ENCODE results near the gene SYCN. TPM values are rescaled to one million over a fixed set of nuclear protein-coding genes. Genes with fewer than 3 reads are reported as not detected.
A peak's percentile ranks its signal among the peaks of the same experiment; 100 is the strongest.

The SYCN gene
- total RNA-seq, 4 donors from 2014 or later: 1.3 to 6.0 TPM; not detected in 2

GRCh38 chr19:39178296-39179006 is 25.6 kb downstream of the SYCN start:
- no peak for DNase-seq (ENCODE audit: low spot score in 2 of 2)
- Histone ChIP-seq H3K4me1 (peaks cover 0 to 22% (median 0%) of the 10 kb centered on the region in 4 donors), H3K4me3 (no peak overlapping the region), H3K9me3 (no peaks in the 10 kb centered on the region), H3K27me3 (no peaks in the 10 kb centered on the region), H3K27ac (peak overlapping the region in 1 of 4 donors; percentile 58), H3K36me3 (peaks cover 2 to 87% (median 10%) of the 10 kb centered on the region in 3 donors)
- no peak for TF ChIP-seq POLR2A (IDR thresholded peaks at IDR 0.05)
- TF ChIP-seq CTCF (IDR thresholded peaks at IDR 0.05): no peak
- no peak for TF ChIP-seq EP300 (IDR thresholded peaks at IDR 0.05)
- WGBS, 2 donors: 83% methylated on average over 25 to 29 of the region's 30 CpGs

- Histone ChIP-seq H3K27ac (no peak overlapping the region), H3K27me3 (no peaks in the 10 kb centered on the region), H3K9me3 (no peaks in the 10 kb centered on the region), H3K36me3 (peaks cover 2 to 94% (median 10%) of the 10 kb centered on the region in 3 donors), H3K4me1 (peaks cover 0 to 22% (median 0%) of the 10 kb centered on the region in 4 donors), H3K4me3 (no peak overlapping the region)
- DNase-seq (ENCODE audit: low spot score in 2 of 2): no peak
- no peak for TF ChIP-seq CTCF (IDR thresholded peaks at IDR 0.05)
- no peak for TF ChIP-seq EP300 (IDR thresholded peaks at IDR 0.05)
- TF ChIP-seq POLR2A (IDR thresholded peaks at IDR 0.05): no peak
- WGBS, 2 donors: 92 to 94% methylated on average over 9 to 11 of the region's 11 CpGs
Observed at GRCh38 chr19:39177736-39178135, 26.3 kb downstream of the SYCN start.

- no peaks in the 10 kb centered on the region for H3K9me3 ChIP-seq
- no peak for DNase-seq (ENCODE audit: low spot score in 2 of 2)
- H3K4me1 ChIP-seq: peaks cover 0 to 22% (median 0%) of the 10 kb centered on the region in 4 donors
- no peak overlapping the region for H3K4me3 ChIP-seq
- no peak overlapping the region for H3K27ac ChIP-seq
- peaks cover 2 to 99% (median 10%) of the 10 kb centered on the region in 3 donors for H3K36me3 ChIP-seq
- H3K27me3 ChIP-seq: no peaks in the 10 kb centered on the region
- WGBS, 2 donors: 85 to 96% methylated on average over 9 of the region's 10 CpGs
- no peak for TF ChIP-seq EP300 (IDR thresholded peaks at IDR 0.05)
Observed at GRCh38 chr19:39177110-39177699, 26.9 kb downstream of the SYCN start.

- Histone ChIP-seq H3K4me3 (no peak overlapping the region), H3K27ac (no peak overlapping the region), H3K9me3 (no peaks in the 10 kb centered on the region), H3K36me3 (peaks cover 2 to 100% (median 10%) of the 10 kb centered on the region in 3 donors), H3K4me1 (peaks cover 0 to 26% (median 0%) of the 10 kb centered on the region in 4 donors), H3K27me3 (no peaks in the 10 kb centered on the region)
- TF ChIP-seq POLR2A (IDR thresholded peaks at IDR 0.05): no peak
- no peak for TF ChIP-seq EP300 (IDR thresholded peaks at IDR 0.05)
- no peak for TF ChIP-seq CTCF (IDR thresholded peaks at IDR 0.05)
- DNase-seq (ENCODE audit: low spot score in 2 of 2): no peak
- WGBS, 2 donors: 86 to 88% methylated on average over 4 to 7 of the region's 7 CpGs
Observed at GRCh38 chr19:39175564-39175963, 28.5 kb downstream of the SYCN start.

GRCh38 chr19:39174558-39175544 is 29.2 kb downstream of the SYCN start:
- WGBS, 2 donors: 86 to 87% methylated on average over 33 to 43 of the region's 43 CpGs

More at GRCh38 chr19:39174558-39175544, 29.2 kb downstream of the SYCN start:
- Histone ChIP-seq H3K9me3 (no peaks in the 10 kb centered on the region), H3K36me3 (peaks cover 2 to 100% (median 10%) of the 10 kb centered on the region in 3 donors), H3K27me3 (no peaks in the 10 kb centered on the region), H3K4me3 (no peak overlapping the region), H3K4me1 (peaks cover 0 to 29% (median 0%) of the 10 kb centered on the region in 4 donors), H3K27ac (no peak overlapping the region)
- DNase-seq (ENCODE audit: low spot score in 2 of 2): no peak
- no peak for TF ChIP-seq POLR2A (IDR thresholded peaks at IDR 0.05)
- TF ChIP-seq EP300 (IDR thresholded peaks at IDR 0.05): no peak
- TF ChIP-seq CTCF (IDR thresholded peaks at IDR 0.05): no peak

Measured in tibial nerve (tissue), 4 donors.